HG03280 (cell line): ENCODE results near the gene UBE3D.
"Not testable (repeated sequence)": the region's sequence is repeated elsewhere in the genome, so short reads cannot be mapped to it uniquely, and the experiment has no call there.

ENCODE experiments used
- ATAC-seq: cut with Tn5 transposase; IDR thresholded peaks from one replicate; pipeline ENCODE4 v1.9.1; 2021; ENCODE audit warnings: mild to moderate bottlenecking, moderate library complexity; ENCODE audit not compliant: unreplicated experiment

The UBE3D gene

GRCh38 chr6:82875573-82876185 is 190.0 kb downstream of the UBE3D start:
- ATAC-seq = no peak

- ATAC-seq = no peak
These were observed 190.8 kb downstream of the UBE3D start for GRCh38 chr6:82874867-82875266.

GRCh38 chr6:82872185-82872584 is 193.5 kb downstream of the UBE3D start:
- no peak for ATAC-seq

GRCh38 chr6:82870582-82871172 is 195.0 kb downstream of the UBE3D start:
- ATAC-seq = no peak

GRCh38 chr6:82869493-82869892 is 196.1 kb downstream of the UBE3D start:
- no peak for ATAC-seq

GRCh38 chr6:82867946-82868345 is 197.7 kb downstream of the UBE3D start:
- ATAC-seq = no peak

GRCh38 chr6:82866446-82866845 is 199.2 kb downstream of the UBE3D start:
- no peak for ATAC-seq

GRCh38 chr6:82865461-82865860 is 200.2 kb downstream of the UBE3D start:
- ATAC-seq = no peak

GRCh38 chr6:82863781-82864180 is 201.9 kb downstream of the UBE3D start:
- ATAC-seq = no peak

GRCh38 chr6:82862543-82862942 is 203.1 kb downstream of the UBE3D start:
- no peak for ATAC-seq

GRCh38 chr6:82861121-82861520 is 204.5 kb downstream of the UBE3D start:
- no peak for ATAC-seq

GRCh38 chr6:82856077-82856476 is 209.6 kb downstream of the UBE3D start:
- not testable (repeated sequence) for ATAC-seq

GRCh38 chr6:82852904-82853303 is 212.7 kb downstream of the UBE3D start:
- not testable (repeated sequence) for ATAC-seq

GRCh38 chr6:82843291-82843885 is 222.3 kb downstream of the UBE3D start:
- ATAC-seq = no peak

- no peak for ATAC-seq
These were observed 222.9 kb downstream of the UBE3D start for GRCh38 chr6:82842721-82843120.
